GM23338 (cell line): ENCODE results near the gene IRGC. TPM values are rescaled to one million over a fixed set of nuclear protein-coding genes. Genes with fewer than 3 reads are reported as not detected.

Source experiments
- ATAC-seq: fragments of 200-7000 bp; cut with Tn5 transposase; 3 replicates; pipeline ENCODE4 v1.9.1; 2020
- DNase-seq: peaks from one replicate; pipeline ENCODE4 v3.0.0-alpha.2; 2015; ENCODE audit warnings: low spot score
- H2AFZ ChIP-seq: fragments of 200-600 bp; sonication (generic); 2 replicates; pipeline ENCODE4 v1.8.0; 2016; ENCODE audit warnings: antibody characterized with exemption, mild to moderate bottlenecking, moderate library complexity
- H3F3A ChIP-seq: fragments of 200-600 bp; sonication (generic); replicated peaks from 2 replicates; pipeline ENCODE4 v1.8.0; 2017; ENCODE audit warnings: antibody characterized with exemption, mixed run types, low read depth
- H3K27ac ChIP-seq: fragments of 200-600 bp; sonication (generic); 2 replicates; pipeline ENCODE4 v1.6.1; 2016; ENCODE audit warnings: low read depth
- H3K27me3 ChIP-seq: fragments of 200-600 bp; sonication (generic); 2 replicates; pipeline ENCODE4 v1.8.0; 2016; ENCODE audit warnings: mild to moderate bottlenecking, mixed run types, moderate library complexity; ENCODE audit not compliant: insufficient read depth
- H3K36me3 ChIP-seq: fragments of 200-600 bp; sonication (generic); 2 replicates; pipeline ENCODE4 v1.8.0; 2016; ENCODE audit warnings: mild to moderate bottlenecking; ENCODE audit not compliant: insufficient read depth
- H3K4me1 ChIP-seq: fragments of 200-600 bp; sonication (generic); 2 replicates; pipeline ENCODE4 v1.8.0; 2016; ENCODE audit warnings: mild to moderate bottlenecking, moderate library complexity; ENCODE audit not compliant: insufficient read depth
- H3K4me2 ChIP-seq: fragments of 200-600 bp; sonication (generic); 2 replicates; pipeline ENCODE4 v1.7.1; 2017; ENCODE audit warnings: mixed run types
- H3K4me3 ChIP-seq: fragments of 200-600 bp; sonication (generic); 2 replicates; pipeline ENCODE4 v1.6.1; 2016; ENCODE audit warnings: mixed run types
- H3K79me2 ChIP-seq: fragments of 200-600 bp; sonication (generic); replicated peaks from 2 replicates; pipeline ENCODE4 v1.8.0; 2017; ENCODE audit warnings: mild to moderate bottlenecking; ENCODE audit not compliant: insufficient read depth
- H3K9me2 ChIP-seq: fragments of 200-600 bp; sonication (generic); 2 replicates; pipeline ENCODE4 v1.8.0; 2017; ENCODE audit not compliant: insufficient read depth
- H4K20me1 ChIP-seq: fragments of 200-600 bp; sonication (generic); replicated peaks from 2 replicates; pipeline ENCODE4 v1.8.0; 2017; ENCODE audit warnings: mild to moderate bottlenecking; ENCODE audit not compliant: insufficient read depth
- H3K27ac Mint-ChIP-seq: 2 replicates; pipeline ENCODE4 v1.8.0; 2020; ENCODE audit warnings: inconsistent platforms, mild to moderate bottlenecking, moderate library complexity, mixed read lengths
- H3K27me3 Mint-ChIP-seq: 3 replicates; pipeline ENCODE4 v1.8.0; 2022; ENCODE audit warnings: low read depth, mild to moderate bottlenecking, moderate library complexity, mixed read lengths, inconsistent platforms; ENCODE audit not compliant: insufficient read depth, poor library complexity
- H3K36me3 Mint-ChIP-seq: 3 replicates; pipeline ENCODE4 v1.8.0; 2021; ENCODE audit warnings: low read depth, mild to moderate bottlenecking, inconsistent platforms, moderate library complexity, mixed read lengths
- H3K4me1 Mint-ChIP-seq: 3 replicates; pipeline ENCODE4 v1.8.0; 2020; ENCODE audit warnings: mild to moderate bottlenecking, inconsistent platforms, mixed read lengths
- H3K4me3 Mint-ChIP-seq: 3 replicates; pipeline ENCODE4 v1.8.0; 2021; ENCODE audit warnings: moderate library complexity, mild to moderate bottlenecking, inconsistent platforms, mixed read lengths
- H3K9me3 Mint-ChIP-seq: 3 replicates; pipeline ENCODE4 v1.8.0; 2020; ENCODE audit warnings: moderate library complexity, mild to moderate bottlenecking, inconsistent platforms, mixed read lengths
- CREB1 ChIP-seq: fragments of 250-450 bp; sonication (Bioruptor Pico); IDR thresholded peaks from 2 replicates; pipeline ENCODE4 v1.5.0; 2020; ENCODE audit warnings: low read depth, mild to moderate bottlenecking, moderate library complexity
- EZH2 ChIP-seq: fragments of 200-600 bp; sonication (generic); IDR thresholded peaks from one replicate; pipeline ENCODE4 v1.8.0; 2017; ENCODE audit warnings: antibody characterized with exemption, mild to moderate bottlenecking, low read depth; ENCODE audit not compliant: unreplicated experiment
- EZH2phosphoT487 ChIP-seq: fragments of 200-600 bp; sonication (generic); IDR thresholded peaks from one replicate; pipeline ENCODE4 v1.8.1; 2018; ENCODE audit warnings: antibody characterized with exemption; ENCODE audit not compliant: unreplicated experiment
- JUNB ChIP-seq: IDR thresholded peaks from one replicate; pipeline ENCODE4 v1.6.1; 2016; ENCODE audit warnings: antibody characterized with exemption; ENCODE audit not compliant: unreplicated experiment
- NANOG ChIP-seq: IDR thresholded peaks from 2 replicates; pipeline ENCODE4 v1.6.1; 2016; ENCODE audit warnings: antibody characterized with exemption, borderline replicate concordance
- POLR2AphosphoS5 ChIP-seq: IDR thresholded peaks from 2 replicates; pipeline ENCODE4 v1.6.1; 2016; ENCODE audit warnings: antibody characterized with exemption, low read depth
- STAT1 ChIP-seq: IDR thresholded peaks from one replicate; pipeline ENCODE4 v1.6.1; 2016; ENCODE audit warnings: antibody characterized with exemption; ENCODE audit not compliant: unreplicated experiment
- ZNF114 ChIP-seq: fragments of 250-450 bp; sonication (Bioruptor Pico); IDR thresholded peaks from 2 replicates; pipeline ENCODE4 v1.5.0; 2020; ENCODE audit warnings: mild to moderate bottlenecking, moderate library complexity
- ZNF331 ChIP-seq: fragments of 250-450 bp; sonication (Bioruptor Pico); IDR thresholded peaks from 2 replicates; pipeline ENCODE4 v1.5.0; 2020; ENCODE audit warnings: low read depth, mild to moderate bottlenecking, moderate library complexity
- polyA plus RNA-seq: library from polyadenylated mRNA; unstranded; fragments of >200 nt; fragmentation: Nextera tagmentation; extraction: Ambion mirVana; gene quantifications from 2 replicates; pipeline ENCODE4 v1.2.1, GENCODE V29; 2016
- total RNA-seq: library from RNA; depleted of rRNA; stranded (reverse); fragments of >200 nt; shearing (Covaris generic); gene quantifications from 2 replicates; pipeline ENCODE4 v1.2.3, GENCODE V29; 2014
- TF ChIP-seq, protein P1 (sequence below): IDR thresholded peaks from 2 replicates; pipeline ENCODE4 v1.6.1; 2016; ENCODE audit warnings: antibody characterized with exemption
- TF ChIP-seq, protein P2 (sequence below), 2 experiments: fragments of 200-600 bp in 1 of 2; sonication (generic) in 1 of 2; conservative IDR thresholded peaks; 2 replicates each; pipeline versions ENCODE4 v1.5.1 to v1.6.1; 2016 to 2017; ENCODE audit warnings: antibody characterized with exemption in 2 of 2, low read depth in 2 of 2, mild to moderate bottlenecking in 2 of 2, moderate library complexity in 1 of 2
- TF ChIP-seq, protein P3 (sequence below): IDR thresholded peaks from one replicate; pipeline ENCODE4 v1.6.1; 2018; ENCODE audit warnings: antibody characterized with exemption; ENCODE audit not compliant: unreplicated experiment

IRGC gene
- total and polyA plus RNA-seq, 2 experiments from 2014 or later = not detected

DNA sequence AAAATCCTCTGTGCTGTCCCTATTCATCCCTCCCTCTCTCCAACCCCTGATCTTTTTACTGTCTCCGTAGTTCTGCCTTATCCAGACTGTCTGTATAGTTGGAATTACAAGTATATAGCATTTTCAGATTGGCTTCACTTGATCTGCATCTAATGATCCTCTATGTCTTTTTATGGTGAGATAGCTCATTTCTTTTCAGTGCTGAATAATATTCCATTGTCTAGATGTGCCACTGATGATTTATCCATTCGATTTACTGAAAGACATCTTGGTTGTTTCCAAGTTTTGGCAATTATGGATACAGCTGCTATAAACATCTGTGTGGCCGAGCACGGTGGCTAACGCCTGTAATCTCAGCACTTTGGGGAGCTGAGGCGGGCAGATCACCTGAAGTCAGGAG, 19.1 kb downstream of the IRGC start:
- no peaks in the 10 kb centered on the region for H3K9me2 ChIP-seq
- H3K27me3 Mint-ChIP-seq = peaks cover 7% of the 10 kb centered on the region
- no peaks in the 10 kb centered on the region for H3F3A ChIP-seq
- 0 out of 2 replicates have a peak, but pooled peaks cover 4% of the 10 kb centered on the region for H3K36me3 ChIP-seq
- H3K27ac Mint-ChIP-seq = no peak overlapping the region
- no peak overlapping the region for H3K4me3 ChIP-seq
- H3K9me3 Mint-ChIP-seq = no peaks in the 10 kb centered on the region
- no peaks in the 10 kb centered on the region for H4K20me1 ChIP-seq
- TF ChIP-seq STAT1 (no peak), CREB1 (no peak), ZNF331 (no peak), POLR2AphosphoS5 (no peak)
- ATAC-seq (no peak), DNase-seq (no peak)
- H2AFZ ChIP-seq = no peak overlapping the region
- peaks cover 4% of the 10 kb centered on the region; the same call in 1 of the 3 replicates for H3K4me1 Mint-ChIP-seq
- no peaks in the 10 kb centered on the region for H3K27me3 ChIP-seq
- no peak overlapping the region for H3K27ac ChIP-seq
- no peaks in the 10 kb centered on the region for H3K4me1 ChIP-seq
- peaks cover 59% of the 10 kb centered on the region for H3K36me3 Mint-ChIP-seq
- no peaks in the 10 kb centered on the region for H3K79me2 ChIP-seq
- H3K4me2 ChIP-seq = no peak overlapping the region
- H3K4me3 Mint-ChIP-seq = no peak overlapping the region

DNA sequence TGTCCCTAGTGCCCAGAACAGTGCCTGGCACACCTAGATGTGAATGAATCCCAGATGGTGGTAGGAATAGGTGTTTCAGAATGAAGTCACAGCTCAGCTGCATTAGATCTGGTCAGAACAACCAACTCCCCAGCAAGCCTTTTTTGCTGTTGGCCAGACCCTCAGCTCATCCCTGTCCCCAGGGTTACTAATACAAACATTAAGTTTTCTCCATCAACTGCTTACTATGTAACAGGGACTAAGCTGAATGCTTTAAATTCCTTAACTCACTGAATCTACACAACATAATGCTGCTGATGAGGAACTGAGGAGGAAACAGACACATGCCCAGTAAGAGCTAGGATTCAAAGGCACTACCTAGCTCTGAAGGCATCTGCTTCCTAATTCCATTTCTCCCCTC, 20.1 kb downstream of the IRGC start:
- H3K27me3 Mint-ChIP-seq = peaks cover 7% of the 10 kb centered on the region
- no peak overlapping the region for H3K4me3 Mint-ChIP-seq
- peak overlapping the region; percentile 9; the same call in 1 of the 2 replicates for H3K27ac Mint-ChIP-seq
- no peak overlapping the region for H3K4me3 ChIP-seq
- H3K36me3 ChIP-seq = peaks cover 4% of the 10 kb centered on the region; the same call in 1 of the 2 replicates
- no peak for ATAC-seq
- H3K9me2 ChIP-seq = no peaks in the 10 kb centered on the region
- DNase-seq = no peak
- no peak overlapping the region; the same call in 1 of the 2 replicates for H3K27ac ChIP-seq
- no peak overlapping the region for H2AFZ ChIP-seq
- H3K36me3 Mint-ChIP-seq = peaks cover 64% of the 10 kb centered on the region
- no peaks in the 10 kb centered on the region for H3K79me2 ChIP-seq
- no peaks in the 10 kb centered on the region for H3K9me3 Mint-ChIP-seq
- H4K20me1 ChIP-seq = no peaks in the 10 kb centered on the region
- no peaks in the 10 kb centered on the region for H3F3A ChIP-seq
- no peaks in the 10 kb centered on the region for H3K4me1 ChIP-seq
- H3K27me3 ChIP-seq = no peaks in the 10 kb centered on the region
- peaks cover 4% of the 10 kb centered on the region; the same call in 1 of the 3 replicates for H3K4me1 Mint-ChIP-seq
- H3K4me2 ChIP-seq = no peak overlapping the region
- TF ChIP-seq ZNF114 (CRISPR knock-in tag) (no peak), NANOG (no peak), JUNB (no peak), EZH2 (no peak), STAT1 (no peak), ZNF331 (no peak), EZH2phosphoT487 (no peak), POLR2AphosphoS5 (no peak)
- TF ChIP-seq, protein P1, sequence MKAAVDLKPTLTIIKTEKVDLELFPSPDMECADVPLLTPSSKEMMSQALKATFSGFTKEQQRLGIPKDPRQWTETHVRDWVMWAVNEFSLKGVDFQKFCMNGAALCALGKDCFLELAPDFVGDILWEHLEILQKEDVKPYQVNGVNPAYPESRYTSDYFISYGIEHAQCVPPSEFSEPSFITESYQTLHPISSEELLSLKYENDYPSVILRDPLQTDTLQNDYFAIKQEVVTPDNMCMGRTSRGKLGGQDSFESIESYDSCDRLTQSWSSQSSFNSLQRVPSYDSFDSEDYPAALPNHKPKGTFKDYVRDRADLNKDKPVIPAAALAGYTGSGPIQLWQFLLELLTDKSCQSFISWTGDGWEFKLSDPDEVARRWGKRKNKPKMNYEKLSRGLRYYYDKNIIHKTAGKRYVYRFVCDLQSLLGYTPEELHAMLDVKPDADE = no peak
- TF ChIP-seq, protein P2, sequence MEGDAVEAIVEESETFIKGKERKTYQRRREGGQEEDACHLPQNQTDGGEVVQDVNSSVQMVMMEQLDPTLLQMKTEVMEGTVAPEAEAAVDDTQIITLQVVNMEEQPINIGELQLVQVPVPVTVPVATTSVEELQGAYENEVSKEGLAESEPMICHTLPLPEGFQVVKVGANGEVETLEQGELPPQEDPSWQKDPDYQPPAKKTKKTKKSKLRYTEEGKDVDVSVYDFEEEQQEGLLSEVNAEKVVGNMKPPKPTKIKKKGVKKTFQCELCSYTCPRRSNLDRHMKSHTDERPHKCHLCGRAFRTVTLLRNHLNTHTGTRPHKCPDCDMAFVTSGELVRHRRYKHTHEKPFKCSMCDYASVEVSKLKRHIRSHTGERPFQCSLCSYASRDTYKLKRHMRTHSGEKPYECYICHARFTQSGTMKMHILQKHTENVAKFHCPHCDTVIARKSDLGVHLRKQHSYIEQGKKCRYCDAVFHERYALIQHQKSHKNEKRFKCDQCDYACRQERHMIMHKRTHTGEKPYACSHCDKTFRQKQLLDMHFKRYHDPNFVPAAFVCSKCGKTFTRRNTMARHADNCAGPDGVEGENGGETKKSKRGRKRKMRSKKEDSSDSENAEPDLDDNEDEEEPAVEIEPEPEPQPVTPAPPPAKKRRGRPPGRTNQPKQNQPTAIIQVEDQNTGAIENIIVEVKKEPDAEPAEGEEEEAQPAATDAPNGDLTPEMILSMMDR (conservative IDR thresholded peaks at IDR 0.05; ENCODE audit: low read depth in 2 of 2) = no peak
- TF ChIP-seq, protein P3, sequence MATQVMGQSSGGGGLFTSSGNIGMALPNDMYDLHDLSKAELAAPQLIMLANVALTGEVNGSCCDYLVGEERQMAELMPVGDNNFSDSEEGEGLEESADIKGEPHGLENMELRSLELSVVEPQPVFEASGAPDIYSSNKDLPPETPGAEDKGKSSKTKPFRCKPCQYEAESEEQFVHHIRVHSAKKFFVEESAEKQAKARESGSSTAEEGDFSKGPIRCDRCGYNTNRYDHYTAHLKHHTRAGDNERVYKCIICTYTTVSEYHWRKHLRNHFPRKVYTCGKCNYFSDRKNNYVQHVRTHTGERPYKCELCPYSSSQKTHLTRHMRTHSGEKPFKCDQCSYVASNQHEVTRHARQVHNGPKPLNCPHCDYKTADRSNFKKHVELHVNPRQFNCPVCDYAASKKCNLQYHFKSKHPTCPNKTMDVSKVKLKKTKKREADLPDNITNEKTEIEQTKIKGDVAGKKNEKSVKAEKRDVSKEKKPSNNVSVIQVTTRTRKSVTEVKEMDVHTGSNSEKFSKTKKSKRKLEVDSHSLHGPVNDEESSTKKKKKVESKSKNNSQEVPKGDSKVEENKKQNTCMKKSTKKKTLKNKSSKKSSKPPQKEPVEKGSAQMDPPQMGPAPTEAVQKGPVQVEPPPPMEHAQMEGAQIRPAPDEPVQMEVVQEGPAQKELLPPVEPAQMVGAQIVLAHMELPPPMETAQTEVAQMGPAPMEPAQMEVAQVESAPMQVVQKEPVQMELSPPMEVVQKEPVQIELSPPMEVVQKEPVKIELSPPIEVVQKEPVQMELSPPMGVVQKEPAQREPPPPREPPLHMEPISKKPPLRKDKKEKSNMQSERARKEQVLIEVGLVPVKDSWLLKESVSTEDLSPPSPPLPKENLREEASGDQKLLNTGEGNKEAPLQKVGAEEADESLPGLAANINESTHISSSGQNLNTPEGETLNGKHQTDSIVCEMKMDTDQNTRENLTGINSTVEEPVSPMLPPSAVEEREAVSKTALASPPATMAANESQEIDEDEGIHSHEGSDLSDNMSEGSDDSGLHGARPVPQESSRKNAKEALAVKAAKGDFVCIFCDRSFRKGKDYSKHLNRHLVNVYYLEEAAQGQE = no peak
